ENCODE results near the gene LINC00237. TPM values are rescaled to one million over a fixed set of nuclear protein-coding genes. Genes with fewer than 3 reads are reported as not detected.

The LINC00237 gene
- total and polyA plus RNA-seq, 9 of the 15 experiments (the other 6 are each of a cell fraction or from before 2014, with no cell fraction given), result not detected

- intact Hi-C loops (cut with micrococcal nuclease) (no loop called here), in situ Hi-C loops (cut with MboI) (no loop called here)
- H3K9ac ChIP-seq (ENCODE audit: insufficient read depth in 1 of 2, low read depth in 2 of 2, low read length in 2 of 2), result no peak overlapping the region
- no peaks in the 10 kb centered on the region for H3K4me1 ChIP-seq (replicated peaks in 1 of 2; ENCODE audit: control insufficient read depth in 2 of 2, insufficient read depth in 2 of 2, low read length in 2 of 2)
- H2AFZ ChIP-seq (ENCODE audit: low read depth, low read length), result no peak overlapping the region
- ChIA-PET CTCF (ENCODE audit: low intra/inter-chr PET ratio) (no interaction called here), POLR2A (no interaction called here)
- H3K9me1 ChIP-seq (ENCODE audit: control insufficient read depth, insufficient read depth, low read length), result no peaks in the 10 kb centered on the region
- peaks cover 0 to 6% of the 10 kb centered on the region in 2 experiments; a peak in 2 of 5 replicates for H3K27me3 ChIP-seq (ENCODE audit: control insufficient read depth in 2 of 2, insufficient read depth in 2 of 2, low read length in 2 of 2)
- no peak overlapping the region for H3K4me2 ChIP-seq (ENCODE audit: insufficient read depth, low read length)
- H3K27ac ChIP-seq (ENCODE audit: extremely low read depth, low read depth, low read length), result no peak overlapping the region
- WGBS (ENCODE audit: insufficient coverage, low coverage, missing lambda C conversion rate), result 0% methylated on average over 1 of the region's 1 CpG
- H3K36me3 ChIP-seq (ENCODE audit: control insufficient read depth, insufficient read depth, low read length), result no peaks in the 10 kb centered on the region
- H3K79me2 ChIP-seq (ENCODE audit: control insufficient read depth, insufficient read depth, low read length), result no peaks in the 10 kb centered on the region
- no peaks in the 10 kb centered on the region for H4K20me1 ChIP-seq (replicated peaks; ENCODE audit: control insufficient read depth, insufficient read depth, low read length)
- ATAC-seq, result no peak
- no peak overlapping the region for H3K4me3 ChIP-seq
- no peak for FAIRE-seq
- no peak for DNase-seq (ENCODE audit: extremely low read depth in 1 of 4, low spot score in 3 of 4)
- H3K9me3 ChIP-seq (replicated peaks; ENCODE audit: control insufficient read depth, insufficient read depth, low read depth, low read length), result no peaks in the 10 kb centered on the region
- no TSS peak for BruUV-seq (replicated peaks)
- TF ChIP-seq ARID4B (CRISPR knock-in tag; IDR thresholded peaks at IDR 0.05) (no peak), CBX8 (IDR thresholded peaks at IDR 0.05; ENCODE audit: borderline replicate concordance, extremely low read depth, low read depth, low read length, poor library complexity, severe bottlenecking) (no peak), MAFF (IDR thresholded peaks at IDR 0.05; ENCODE audit: low read length) (no peak), ZNF398 (CRISPR knock-in tag; IDR thresholded peaks at IDR 0.05) (no peak), MED1 (CRISPR knock-in tag; IDR thresholded peaks at IDR 0.05; ENCODE audit: borderline replicate concordance) (no peak), PTBP1 (IDR thresholded peaks at IDR 0.05; ENCODE audit: low read depth, low read length) (no peak), ZSCAN32 (CRISPR knock-in tag; IDR thresholded peaks at IDR 0.05) (no peak), KAT7 (CRISPR knock-in tag; IDR thresholded peaks at IDR 0.05; ENCODE audit: borderline replicate concordance) (no peak), MXI1 (IDR thresholded peaks at IDR 0.05; ENCODE audit: low read depth, low read length) (no peak), TAF15 (IDR thresholded peaks at IDR 0.05; ENCODE audit: low read depth, low read length) (no peak), PHF21A (IDR thresholded peaks at IDR 0.05; ENCODE audit: borderline replicate concordance, low read depth) (no peak), PATZ1 (CRISPR knock-in tag; IDR thresholded peaks at IDR 0.05; ENCODE audit: borderline replicate concordance) (no peak), RB1 (IDR thresholded peaks at IDR 0.05; ENCODE audit: low read depth) (no peak), ZNF165 (CRISPR knock-in tag; IDR thresholded peaks at IDR 0.05; ENCODE audit: borderline replicate concordance) (no peak), SNAPC5 (CRISPR knock-in tag; IDR thresholded peaks at IDR 0.05) (no peak)
Observed at GRCh38 chr20:21067255-21067654, 38.9 kb downstream of the LINC00237 start.
